GM21367 (cell line): Measurements from ENCODE around the gene TPST1.
"Not testable (repeated sequence)": the region's sequence is repeated elsewhere in the genome, so short reads cannot be mapped to it uniquely, and the experiment has no call there.

Experiments used
- ATAC-seq: cut with Tn5 transposase; IDR thresholded peaks from one replicate; pipeline ENCODE4 v1.9.1; 2021; ENCODE audit not compliant: unreplicated experiment

The TPST1 gene

DNA sequence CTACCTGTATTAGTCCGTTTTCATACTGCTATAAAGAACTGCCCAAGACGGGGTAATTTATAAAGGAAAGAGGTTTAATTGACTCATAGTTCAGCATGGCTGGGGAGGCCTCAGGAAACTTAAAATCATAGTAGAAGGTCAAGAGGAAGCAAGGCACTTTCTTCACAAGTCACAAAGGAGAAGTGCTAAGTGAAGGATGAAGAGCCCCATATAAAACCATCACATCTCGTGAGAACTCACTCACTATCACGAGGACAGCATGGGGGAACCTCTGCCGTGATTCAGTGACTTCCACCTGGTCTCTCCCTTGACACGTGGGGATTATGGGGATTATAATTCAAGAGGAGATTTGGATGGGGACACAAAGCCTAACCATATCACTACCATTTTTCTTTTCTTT, 119.9 kb downstream of the TPST1 start:
- ATAC-seq, result not testable (repeated sequence)

DNA sequence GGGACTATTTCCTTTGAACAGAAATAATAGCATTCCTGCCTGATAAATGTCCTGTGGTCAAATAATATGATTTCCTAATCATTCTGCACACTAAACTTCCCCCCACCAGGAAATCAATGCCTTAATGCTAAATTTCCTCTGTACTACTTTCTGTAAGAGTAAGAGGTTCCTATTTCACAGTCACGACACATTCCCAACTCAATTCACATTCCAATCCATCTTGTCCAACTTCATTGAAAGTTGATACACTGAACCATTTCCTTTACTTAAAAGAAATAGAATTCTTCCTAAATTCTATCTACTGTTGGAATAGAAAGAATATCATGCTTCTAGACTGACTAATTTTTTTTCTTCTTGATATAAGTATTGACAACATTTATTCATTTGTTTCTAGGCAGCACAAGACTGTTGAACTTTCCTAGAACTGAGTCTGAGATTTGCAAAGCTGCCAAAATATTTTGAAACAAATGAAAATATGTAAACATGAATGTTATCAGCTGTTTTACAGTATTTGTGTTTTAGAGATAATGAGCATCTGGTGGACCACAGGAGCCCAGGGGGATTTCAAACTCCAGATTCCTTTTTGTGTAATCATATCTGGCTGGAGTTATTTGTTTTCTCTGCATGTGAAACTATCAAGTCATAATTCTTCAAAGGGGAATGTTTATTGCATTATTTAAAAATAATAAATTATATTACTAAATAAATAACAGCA, 121.5 kb downstream of the TPST1 start:
- ATAC-seq, result no peak

DNA sequence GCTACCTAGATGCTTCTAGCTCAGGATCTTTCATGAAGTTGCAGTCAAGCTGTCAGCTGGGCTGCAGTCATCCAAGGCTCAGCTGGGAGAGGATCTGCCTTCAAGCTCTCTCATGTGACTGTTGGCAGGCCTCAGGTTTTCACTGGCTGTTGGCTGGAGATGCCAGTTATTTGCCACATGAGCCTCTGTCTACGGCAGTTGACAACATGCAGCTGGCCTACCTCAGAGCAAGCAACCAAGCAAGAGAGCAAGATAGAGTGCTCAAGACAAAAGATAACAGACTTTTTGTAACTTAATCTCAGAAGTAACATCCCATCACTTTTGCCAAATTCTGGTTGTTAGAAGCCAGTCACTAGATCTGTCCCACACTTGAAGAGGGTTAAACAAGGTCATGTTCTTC, 125.8 kb downstream of the TPST1 start:
- ATAC-seq, result no peak

DNA sequence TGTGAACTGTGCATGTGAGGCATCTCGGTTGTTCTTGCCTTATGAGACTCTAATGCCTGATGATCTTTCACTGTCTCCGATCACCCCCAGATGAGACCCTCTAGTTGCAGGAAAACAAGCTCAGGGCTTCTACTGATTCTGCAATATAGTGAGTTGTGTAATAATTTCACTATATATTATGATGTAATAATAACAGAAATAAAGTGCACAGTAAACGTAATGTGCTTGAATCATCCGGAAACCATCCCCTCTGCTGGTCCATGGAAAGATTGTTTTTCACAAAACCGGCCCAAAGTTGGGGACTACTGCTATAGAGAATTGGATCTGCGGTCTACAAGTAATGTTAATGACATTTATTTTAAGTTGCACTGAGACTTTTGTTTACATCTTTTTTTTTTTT, 126.7 kb downstream of the TPST1 start:
- no peak for ATAC-seq

GRCh38 chr7:66333443-66333842, 128.3 kb downstream of the TPST1 start:
- no peak for ATAC-seq

DNA sequence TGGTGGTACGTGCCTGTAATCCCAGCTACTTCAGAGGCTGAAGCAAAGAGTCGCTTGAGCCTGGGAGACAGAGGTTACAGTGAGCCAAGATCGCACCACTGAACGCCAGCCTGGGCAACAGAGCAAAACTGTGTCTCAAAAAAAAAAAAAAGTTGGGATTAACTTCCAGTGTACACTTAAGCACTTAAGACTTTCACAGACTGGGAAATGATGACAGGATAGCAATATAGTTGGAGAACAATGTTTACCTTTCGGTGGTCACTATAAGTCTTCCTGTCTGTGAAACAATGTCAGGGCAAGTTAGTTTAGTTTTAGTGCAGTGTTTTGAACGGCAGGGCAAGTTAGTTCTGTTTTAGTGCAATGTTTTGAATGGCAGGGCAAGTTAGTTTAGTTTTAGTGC, 130.2 kb downstream of the TPST1 start:
- no peak for ATAC-seq

DNA sequence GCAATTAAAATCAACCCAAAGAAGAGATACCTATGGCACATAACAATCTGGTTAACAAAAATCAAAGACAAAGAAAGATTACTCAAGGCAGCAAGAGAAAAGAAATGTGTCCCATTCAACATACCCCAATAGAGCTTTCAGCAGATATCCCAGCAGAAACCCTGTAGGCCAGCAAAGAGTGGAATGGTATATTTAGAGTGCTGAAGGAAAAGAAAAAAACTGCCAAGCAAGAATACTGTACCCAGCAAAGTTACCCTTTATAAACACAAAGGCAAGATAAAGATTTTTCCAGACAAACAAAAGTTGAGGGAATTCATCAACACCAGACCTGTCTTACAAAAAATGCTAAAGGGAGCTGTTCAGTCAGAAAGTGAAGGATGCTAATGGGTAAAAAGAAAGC, 131.6 kb downstream of the TPST1 start:
- ATAC-seq, result no peak

- no peak for ATAC-seq
Measured at GRCh38 chr7:66339141-66339540, 134.0 kb downstream of the TPST1 start.

- ATAC-seq, result no peak
Measured at GRCh38 chr7:66344166-66344565, 139.0 kb downstream of the TPST1 start.

DNA sequence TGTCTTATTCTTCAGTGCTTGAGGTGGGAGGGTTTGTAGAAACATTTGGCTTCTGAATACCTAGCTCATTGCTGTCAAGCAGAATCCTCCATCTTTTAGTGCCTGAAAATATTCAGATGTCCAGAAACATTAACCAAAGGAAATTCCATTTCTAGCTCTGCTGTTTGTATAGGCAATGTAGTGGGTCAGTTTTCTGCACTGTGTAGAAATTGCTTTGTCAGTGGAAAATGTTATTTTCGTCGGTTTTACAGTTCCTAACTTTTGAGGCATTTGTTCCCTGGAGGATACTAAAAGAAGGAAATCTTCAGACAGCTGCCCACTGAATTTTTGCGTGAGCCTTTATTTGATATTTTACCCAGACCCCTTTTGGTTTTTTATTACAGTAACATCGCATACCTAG, 143.4 kb downstream of the TPST1 start:
- no peak for ATAC-seq

DNA sequence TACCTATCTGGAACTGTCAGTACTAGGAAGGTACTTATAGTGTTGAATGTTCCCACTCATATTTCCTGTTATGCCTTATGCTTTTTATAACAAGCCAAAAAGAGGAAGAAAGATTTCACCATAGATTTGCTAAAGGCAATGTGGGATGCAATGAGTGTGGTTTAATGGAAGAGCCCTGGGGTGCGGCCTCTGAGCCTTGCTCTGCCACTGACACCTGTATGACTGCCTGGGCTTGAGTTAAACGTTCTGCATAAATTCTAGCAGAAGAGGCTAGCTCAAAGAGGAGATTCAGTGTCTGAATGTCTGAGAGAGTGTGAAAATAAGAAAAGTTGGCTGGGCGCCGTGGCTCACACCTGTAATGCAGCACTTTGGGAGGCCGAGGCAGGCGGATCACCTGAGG, 143.8 kb downstream of the TPST1 start:
- no peak for ATAC-seq

GRCh38 chr7:66352071-66352470, 146.9 kb downstream of the TPST1 start:
- no peak for ATAC-seq

DNA sequence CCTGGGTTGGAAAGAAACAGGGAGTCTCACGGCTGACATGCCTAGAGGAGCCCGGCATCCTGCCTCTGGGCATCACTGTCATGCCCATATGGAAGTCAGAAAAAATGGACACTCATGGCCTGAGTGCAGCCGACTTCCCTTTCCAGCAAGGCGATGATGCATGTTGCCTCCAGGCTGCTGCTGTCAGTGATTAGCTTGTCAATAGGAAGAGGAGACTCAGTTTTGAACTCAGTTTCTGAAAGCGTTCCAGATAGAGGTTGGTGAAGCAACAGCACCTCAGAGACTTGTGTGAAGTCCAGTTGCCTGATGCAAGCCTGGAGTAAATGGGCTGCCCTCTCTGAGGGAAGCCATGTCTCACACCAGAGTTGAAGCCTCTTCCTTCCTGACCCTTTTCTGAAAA, 148.4 kb downstream of the TPST1 start:
- ATAC-seq, result no peak

GRCh38 chr7:66355756-66356155, 150.6 kb downstream of the TPST1 start:
- ATAC-seq, result no peak

- ATAC-seq, result no peak
Measured at GRCh38 chr7:66356277-66356721, 151.2 kb downstream of the TPST1 start.

DNA sequence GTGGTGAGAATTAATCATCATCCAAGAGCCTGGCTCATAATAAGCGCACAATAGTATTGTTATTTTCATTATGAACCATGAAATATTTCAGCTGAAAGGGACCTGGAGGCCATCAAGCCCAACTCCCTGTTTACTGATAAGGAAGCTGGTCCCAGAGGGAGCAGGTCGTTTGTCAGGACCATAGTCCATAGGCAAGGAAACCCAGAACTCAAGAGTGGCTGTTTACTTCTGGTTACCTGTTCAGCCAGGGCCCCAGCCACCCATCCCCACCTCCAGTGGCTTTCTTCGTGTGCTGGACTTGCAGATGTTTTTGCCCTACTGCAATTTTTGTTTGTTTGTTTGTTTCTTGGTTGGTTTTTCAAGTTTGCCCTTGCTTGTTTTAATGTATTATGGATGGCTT, 152.0 kb downstream of the TPST1 start:
- ATAC-seq, result no peak

GRCh38 chr7:66359656-66360211, 154.6 kb downstream of the TPST1 start:
- ATAC-seq, result no peak

DNA sequence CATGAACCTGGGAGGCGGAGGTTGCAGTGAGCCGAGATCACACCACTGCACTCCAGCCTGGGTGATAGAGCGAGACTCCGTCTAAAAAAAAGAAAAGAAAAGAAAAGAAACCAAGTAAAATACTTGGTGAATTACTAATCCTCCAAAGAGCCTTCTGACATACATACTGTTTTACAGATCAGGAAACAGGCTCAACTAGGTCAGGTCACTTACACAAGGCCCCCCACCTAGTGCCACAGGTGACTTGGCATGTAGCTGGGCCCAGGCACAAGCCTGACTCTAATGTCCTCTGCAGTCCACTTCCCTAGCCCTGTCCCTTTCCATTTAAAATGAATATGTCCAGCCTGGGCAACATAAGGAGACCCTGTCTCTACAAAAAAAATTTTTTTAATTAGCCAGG, 157.0 kb downstream of the TPST1 start:
- ATAC-seq, result no peak

- ATAC-seq, result no peak
Measured at GRCh38 chr7:66363635-66364034, 158.5 kb downstream of the TPST1 start.

DNA sequence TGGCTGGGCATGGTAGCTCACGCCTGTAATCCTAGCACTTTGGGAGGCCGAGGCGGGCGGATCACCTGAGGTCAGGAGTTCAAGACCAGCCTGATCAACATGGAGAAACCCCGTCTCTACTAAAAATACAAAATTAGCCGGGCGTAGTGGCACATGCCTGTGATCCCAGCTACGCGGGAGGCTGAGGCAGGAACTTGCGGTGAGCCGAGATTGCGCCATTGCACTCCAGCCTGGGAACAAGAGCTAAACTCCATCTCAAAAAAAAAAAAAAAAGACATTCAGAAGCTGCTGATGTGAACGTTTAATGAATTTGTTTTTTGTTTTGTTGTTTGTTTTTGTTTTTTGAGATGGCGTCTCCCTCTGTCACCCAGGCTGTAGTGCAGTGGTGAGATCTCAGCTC, 159.9 kb downstream of the TPST1 start:
- not testable (repeated sequence) for ATAC-seq

- no peak for ATAC-seq
Measured at GRCh38 chr7:66371096-66371824, 166.1 kb downstream of the TPST1 start.

- ATAC-seq, result not testable (repeated sequence)
Measured at GRCh38 chr7:66374141-66374840, 169.2 kb downstream of the TPST1 start.
